Skeletal muscle satellite cell (primary cell): Measurements from ENCODE around the gene DNALI1.
"Not testable (repeated sequence)": the region's sequence is repeated elsewhere in the genome, so short reads cannot be mapped to it uniquely, and the experiment has no call there.

Source experiments
- H3K27me3 ChIP-seq: 2 replicates; pipeline ENCODE4 v1.7.0; 2013; ENCODE audit warnings: low read length; ENCODE audit not compliant: control insufficient read depth, insufficient read depth
- H3K36me3 ChIP-seq: 2 replicates; pipeline ENCODE4 v1.7.0; 2013; ENCODE audit warnings: mild to moderate bottlenecking, control low read depth, low read length; ENCODE audit not compliant: insufficient read depth
- H3K4me1 ChIP-seq: 2 replicates; pipeline ENCODE4 v1.7.0; 2013; ENCODE audit warnings: low read length; ENCODE audit not compliant: control insufficient read depth, insufficient read depth
- H3K4me2 ChIP-seq: 2 replicates; pipeline ENCODE4 v1.7.0; 2013; ENCODE audit warnings: mild to moderate bottlenecking, low read length
- H3K4me3 ChIP-seq: 2 replicates; pipeline ENCODE4 v1.7.0; 2013; ENCODE audit warnings: low read length
- H3K9ac ChIP-seq: 2 replicates; pipeline ENCODE4 v1.7.0; 2013; ENCODE audit warnings: mild to moderate bottlenecking, low read depth, low read length, moderate library complexity
- H3K9me3 ChIP-seq: replicated peaks from 2 replicates; pipeline ENCODE4 v1.7.0; 2013; ENCODE audit warnings: mild to moderate bottlenecking, control low read depth, low read length

The DNALI1 gene

GRCh38 chr1:37533317-37534093 lies 23.2 kb upstream of the DNALI1 start:
- Histone ChIP-seq H3K9me3 (no peaks in the 10 kb centered on the region), H3K36me3 (peaks cover 22% of the 10 kb centered on the region), H3K27me3 (no peaks in the 10 kb centered on the region), H3K4me1 (peaks cover 45% of the 10 kb centered on the region), H3K9ac (peak overlapping the region; percentile 31), H3K4me2 (no peak overlapping the region), H3K4me3 (no peak overlapping the region)

- Histone ChIP-seq H3K36me3 (peaks cover 48% of the 10 kb centered on the region), H3K4me2 (peak overlapping the region; percentile 30), H3K4me1 (peaks cover 45% of the 10 kb centered on the region), H3K27me3 (no peaks in the 10 kb centered on the region), H3K4me3 (no peak overlapping the region), H3K9ac (no peak overlapping the region), H3K9me3 (no peaks in the 10 kb centered on the region)
These were observed 19.4 kb upstream of the DNALI1 start for GRCh38 chr1:37537378-37537777.

- H3K9ac ChIP-seq, H3K9me3 ChIP-seq, H3K4me2 ChIP-seq, H3K4me3 ChIP-seq, H3K27me3 ChIP-seq: not testable (repeated sequence)
- H3K36me3 ChIP-seq = peaks cover 45% of the 10 kb centered on the region
- peaks cover 36% of the 10 kb centered on the region for H3K4me1 ChIP-seq
These were observed 17.6 kb upstream of the DNALI1 start for GRCh38 chr1:37539154-37539553.

- peaks cover 54% of the 10 kb centered on the region for H3K36me3 ChIP-seq
- no peaks in the 10 kb centered on the region for H3K27me3 ChIP-seq
- H3K4me2 ChIP-seq = no peak overlapping the region
- H3K4me3 ChIP-seq = no peak overlapping the region
- H3K9me3 ChIP-seq = no peaks in the 10 kb centered on the region
- no peak overlapping the region for H3K9ac ChIP-seq
- peaks cover 28% of the 10 kb centered on the region for H3K4me1 ChIP-seq
These were observed 16.5 kb upstream of the DNALI1 start for GRCh38 chr1:37540036-37540785.

- H3K4me2 ChIP-seq = no peak overlapping the region
- no peaks in the 10 kb centered on the region for H3K9me3 ChIP-seq
- peaks cover 5% of the 10 kb centered on the region for H3K4me1 ChIP-seq
- peaks cover 47% of the 10 kb centered on the region for H3K36me3 ChIP-seq
- H3K27me3 ChIP-seq = no peaks in the 10 kb centered on the region
- H3K9ac ChIP-seq = no peak overlapping the region
- H3K4me3 ChIP-seq = no peak overlapping the region
These were observed 12.2 kb upstream of the DNALI1 start for GRCh38 chr1:37544530-37544929.

- no peaks in the 10 kb centered on the region for H3K9me3 ChIP-seq
- H3K4me2 ChIP-seq = no peak overlapping the region
- peaks cover 10% of the 10 kb centered on the region for H3K4me1 ChIP-seq
- H3K9ac ChIP-seq = no peak overlapping the region
- H3K27me3 ChIP-seq = no peaks in the 10 kb centered on the region
- H3K36me3 ChIP-seq = peaks cover 42% of the 10 kb centered on the region
- H3K4me3 ChIP-seq = no peak overlapping the region
These were observed 11.7 kb upstream of the DNALI1 start for GRCh38 chr1:37545019-37545418.

- Histone ChIP-seq H3K27me3 (no peaks in the 10 kb centered on the region), H3K4me1 (peaks cover 23% of the 10 kb centered on the region), H3K9me3 (no peaks in the 10 kb centered on the region), H3K4me3 (no peak overlapping the region), H3K36me3 (peaks cover 36% of the 10 kb centered on the region), H3K9ac (peak overlapping the region; percentile 4), H3K4me2 (peak overlapping the region; percentile 9)
These were observed 7.4 kb upstream of the DNALI1 start for GRCh38 chr1:37549341-37549740.

- Histone ChIP-seq H3K4me3 (peak overlapping the region; percentile 92), H3K27me3 (no peaks in the 10 kb centered on the region), H3K4me2 (peak overlapping the region; percentile 86), H3K9ac (peak overlapping the region; percentile 91), H3K4me1 (peaks cover 36% of the 10 kb centered on the region), H3K36me3 (peaks cover 14% of the 10 kb centered on the region), H3K9me3 (no peaks in the 10 kb centered on the region)
These were observed 3.2 kb upstream of the DNALI1 start for GRCh38 chr1:37553598-37553926.

GRCh38 chr1:37553927-37554808 lies 2.6 kb upstream of the DNALI1 start, which contains the start of gene SNIP1:
SNIP1 (minus strand) TSS chr1:37554293; CDS start chr1:37554229, 64 bp downstream.
- peak within 1 kb of the TSS; percentile 92 for H3K4me3 ChIP-seq
- H3K4me2 ChIP-seq = peak within 1 kb of the TSS; percentile 86
- H3K4me1 ChIP-seq = peaks cover 35% of the 10 kb centered on the region

GRCh38 chr1:37557402-37557801 lies 662 bp downstream of the DNALI1 start:
- Histone ChIP-seq H3K4me2 (peak overlapping the region; percentile 95), H3K4me3 (peak overlapping the region; percentile 71), H3K4me1 (peaks cover 22% of the 10 kb centered on the region), H3K36me3 (peaks cover 9% of the 10 kb centered on the region), H3K9ac (peak overlapping the region; percentile 79), H3K9me3 (no peaks in the 10 kb centered on the region), H3K27me3 (no peaks in the 10 kb centered on the region)

More at GRCh38 chr1:37553927-37554808, 2.6 kb upstream of the DNALI1 start, which contains the start of gene SNIP1:
- peak within 1 kb of the TSS; percentile 91 for H3K9ac ChIP-seq
- H3K27me3 ChIP-seq = no peaks in the 10 kb centered on the region
- peaks cover 14% of the 10 kb centered on the region for H3K36me3 ChIP-seq
- H3K9me3 ChIP-seq = no peaks in the 10 kb centered on the region

- Histone ChIP-seq H3K9me3 (no peaks in the 10 kb centered on the region), H3K4me2 (no peak overlapping the region), H3K4me1 (peaks cover 13% of the 10 kb centered on the region), H3K4me3 (no peak overlapping the region), H3K27me3 (no peaks in the 10 kb centered on the region), H3K36me3 (peaks cover 8% of the 10 kb centered on the region), H3K9ac (no peak overlapping the region)
These were observed 1.7 kb downstream of the DNALI1 start for GRCh38 chr1:37558411-37558810.
